ENCODE data around the gene ZDHHC11.
"Not testable (repeated sequence)": the region's sequence is repeated elsewhere in the genome, so short reads cannot be mapped to it uniquely, and the experiment has no call there.

DNA sequence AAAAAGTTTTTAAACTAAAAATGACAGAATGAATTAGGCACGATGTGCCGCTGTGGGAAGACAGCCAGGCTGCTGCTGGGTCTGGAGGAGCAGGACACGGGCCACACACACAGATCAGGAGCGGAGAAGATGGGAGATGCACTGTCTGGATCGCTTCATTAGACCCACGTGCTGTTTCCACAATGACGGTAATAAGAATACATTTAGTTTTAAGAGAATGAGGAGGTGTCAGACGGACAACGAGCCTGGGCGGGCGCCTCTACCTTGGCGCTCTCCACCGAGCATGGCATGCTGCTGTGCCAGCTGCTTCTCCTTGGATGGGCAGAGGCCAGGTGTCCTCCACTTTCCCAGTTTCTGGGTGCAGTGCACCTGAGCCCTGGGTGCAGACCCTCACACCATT lies 77.9 kb downstream of the ZDHHC11 start:
- TF ChIP-seq, protein P1, sequence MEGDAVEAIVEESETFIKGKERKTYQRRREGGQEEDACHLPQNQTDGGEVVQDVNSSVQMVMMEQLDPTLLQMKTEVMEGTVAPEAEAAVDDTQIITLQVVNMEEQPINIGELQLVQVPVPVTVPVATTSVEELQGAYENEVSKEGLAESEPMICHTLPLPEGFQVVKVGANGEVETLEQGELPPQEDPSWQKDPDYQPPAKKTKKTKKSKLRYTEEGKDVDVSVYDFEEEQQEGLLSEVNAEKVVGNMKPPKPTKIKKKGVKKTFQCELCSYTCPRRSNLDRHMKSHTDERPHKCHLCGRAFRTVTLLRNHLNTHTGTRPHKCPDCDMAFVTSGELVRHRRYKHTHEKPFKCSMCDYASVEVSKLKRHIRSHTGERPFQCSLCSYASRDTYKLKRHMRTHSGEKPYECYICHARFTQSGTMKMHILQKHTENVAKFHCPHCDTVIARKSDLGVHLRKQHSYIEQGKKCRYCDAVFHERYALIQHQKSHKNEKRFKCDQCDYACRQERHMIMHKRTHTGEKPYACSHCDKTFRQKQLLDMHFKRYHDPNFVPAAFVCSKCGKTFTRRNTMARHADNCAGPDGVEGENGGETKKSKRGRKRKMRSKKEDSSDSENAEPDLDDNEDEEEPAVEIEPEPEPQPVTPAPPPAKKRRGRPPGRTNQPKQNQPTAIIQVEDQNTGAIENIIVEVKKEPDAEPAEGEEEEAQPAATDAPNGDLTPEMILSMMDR (conservative IDR thresholded peaks at IDR 0.05; ENCODE audit: low read depth, low read length), result not testable (repeated sequence)
- TF ChIP-seq EZH2phosphoT487 (IDR thresholded peaks at IDR 0.05; ENCODE audit: borderline replicate concordance, low read length); EZH2 (IDR thresholded peaks at IDR 0.05; ENCODE audit: low read length, unreplicated experiment): not testable (repeated sequence)
